Gastrocnemius medialis (tissue), 4 donors: Measurements from ENCODE around the gene CHRDL1. TPM values are rescaled to one million over a fixed set of nuclear protein-coding genes. Genes with fewer than 3 reads are reported as not detected.

Experiments used
- ATAC-seq, 2 donors: fragments of 150-250 bp; one replicate each; pipeline ENCODE4 v1.9.1; 2016
- DNase-seq, 2 donors: peaks; one replicate each; pipeline ENCODE4 v3.0.0-alpha.2; 2019
- H3K27ac ChIP-seq, 4 donors: fragments of 200-600 bp; sonication (generic); 1 replicate in 1 of 4; 2 replicates in 3 of 4; pipeline ENCODE4 v1.5.1; 2016 to 2018; ENCODE audit warnings: mild to moderate bottlenecking in 2 of 4, moderate library complexity in 1 of 4
- H3K27me3 ChIP-seq, 3 donors: fragments of 200-600 bp; sonication (generic) in 2 of 3; 1 replicate in 1 of 3; 2 replicates in 2 of 3; pipeline versions ENCODE4 v1.5.1 to v1.6.0; 2016 to 2019; ENCODE audit warnings: mild to moderate bottlenecking in 1 of 3, moderate library complexity in 1 of 3
- H3K36me3 ChIP-seq, 2 donors: fragments of 200-600 bp; sonication (generic) in 1 of 2; one replicate each; pipeline ENCODE4 v1.5.1; 2017 to 2018
- H3K4me1 ChIP-seq, 2 donors: fragments of 200-600 bp; sonication (generic) in 1 of 2; one replicate each; pipeline ENCODE4 v1.5.1; 2016 to 2017; ENCODE audit warnings: mild to moderate bottlenecking in 2 of 2
- H3K4me3 ChIP-seq, 4 donors: fragments of 200-600 bp; sonication (generic) in 3 of 4; 1 replicate in 1 of 4; 2 replicates in 3 of 4; pipeline ENCODE4 v1.5.1; 2016 to 2019; ENCODE audit warnings: mild to moderate bottlenecking in 2 of 4
- H3K9me3 ChIP-seq, 3 donors: fragments of 200-600 bp; sonication (generic) in 2 of 3; 1 replicate in 1 of 3; 2 replicates in 2 of 3; pipeline ENCODE4 v1.5.1; 2016 to 2019
- POLR2A ChIP-seq, 2 donors: fragments of 450-650 bp; IDR thresholded peaks; one replicate each; pipeline ENCODE4 v1.6.1; 2017; ENCODE audit warnings: antibody characterized with exemption in 2 of 2, mild to moderate bottlenecking in 2 of 2, moderate library complexity in 2 of 2
- in situ Hi-C, 4 donors: fragments of 200-750 bp; cut with MboI; loops; one replicate each; pipeline versions ENCODE4 v1.15.0 to v1.8.0; 2017; ENCODE audit warnings: low sequenced_read_pairs in 4 of 4
- intact Hi-C: fragments of 100-400 bp; cut with DNase I; formaldehyde crosslinking; loops from one replicate; pipeline ENCODE4 v1.15.1; 2023; ENCODE audit warnings: low total_unique reads
- total RNA-seq, 4 donors: library from RNA; depleted of rRNA; stranded (reverse); fragments of >200 nt; gene quantifications; one replicate each; pipeline versions ENCODE4 v1.1.0 to v1.2.3, GENCODE V29; 2016
- TF ChIP-seq, protein P1 (sequence below), 5 experiments: fragments of 450-650 bp in 3 of 5; fragments of 200-600 bp in 2 of 5; sonication (generic) in 2 of 5; IDR thresholded peaks in 4 of 5; conservative IDR thresholded peaks in 1 of 5; 1 replicate in 4 of 5; 2 replicates in 1 of 5; pipeline ENCODE4 v1.5.1; 2016 to 2019; ENCODE audit warnings: antibody characterized with exemption in 5 of 5, mild to moderate bottlenecking in 3 of 5, moderate library complexity in 3 of 5

The CHRDL1 gene
- total RNA-seq, 4 donors from 2014 or later: 2.7 to 5.5 (median 3.0) TPM

- H3K36me3 ChIP-seq: no peaks in the 10 kb centered on the region
- no peaks in the 10 kb centered on the region for H3K9me3 ChIP-seq
- no peaks in the 10 kb centered on the region for H3K27me3 ChIP-seq
- ATAC-seq (no peak), DNase-seq (no peak)
- in situ Hi-C loops: loop anchor here in 1 of 4 donors (25.0 kb wide), 1 partner anchor 209 kb away; no protein-coding TSS in a partner anchor
- H3K4me3 ChIP-seq: no peak overlapping the region
- no peak overlapping the region for H3K27ac ChIP-seq
- intact Hi-C loops: no loop called here
- TF ChIP-seq, protein P1, sequence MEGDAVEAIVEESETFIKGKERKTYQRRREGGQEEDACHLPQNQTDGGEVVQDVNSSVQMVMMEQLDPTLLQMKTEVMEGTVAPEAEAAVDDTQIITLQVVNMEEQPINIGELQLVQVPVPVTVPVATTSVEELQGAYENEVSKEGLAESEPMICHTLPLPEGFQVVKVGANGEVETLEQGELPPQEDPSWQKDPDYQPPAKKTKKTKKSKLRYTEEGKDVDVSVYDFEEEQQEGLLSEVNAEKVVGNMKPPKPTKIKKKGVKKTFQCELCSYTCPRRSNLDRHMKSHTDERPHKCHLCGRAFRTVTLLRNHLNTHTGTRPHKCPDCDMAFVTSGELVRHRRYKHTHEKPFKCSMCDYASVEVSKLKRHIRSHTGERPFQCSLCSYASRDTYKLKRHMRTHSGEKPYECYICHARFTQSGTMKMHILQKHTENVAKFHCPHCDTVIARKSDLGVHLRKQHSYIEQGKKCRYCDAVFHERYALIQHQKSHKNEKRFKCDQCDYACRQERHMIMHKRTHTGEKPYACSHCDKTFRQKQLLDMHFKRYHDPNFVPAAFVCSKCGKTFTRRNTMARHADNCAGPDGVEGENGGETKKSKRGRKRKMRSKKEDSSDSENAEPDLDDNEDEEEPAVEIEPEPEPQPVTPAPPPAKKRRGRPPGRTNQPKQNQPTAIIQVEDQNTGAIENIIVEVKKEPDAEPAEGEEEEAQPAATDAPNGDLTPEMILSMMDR (IDR thresholded peaks at IDR 0.05 in 4 of 5, conservative IDR thresholded peaks at IDR 0.05 in 1 of 5): no peak
- no peak for TF ChIP-seq POLR2A (IDR thresholded peaks at IDR 0.05)
- H3K4me1 ChIP-seq: no peaks in the 10 kb centered on the region
These were observed 124.4 kb downstream of the CHRDL1 start for GRCh38 chrX:110671068-110671803.

- Histone ChIP-seq H3K4me3 (no peak overlapping the region), H3K36me3 (no peaks in the 10 kb centered on the region), H3K27ac (no peak overlapping the region), H3K4me1 (no peaks in the 10 kb centered on the region), H3K27me3 (no peaks in the 10 kb centered on the region), H3K9me3 (no peaks in the 10 kb centered on the region)
- DNase-seq (no peak), ATAC-seq (no peak)
- TF ChIP-seq POLR2A (IDR thresholded peaks at IDR 0.05): no peak
- TF ChIP-seq, protein P1 (IDR thresholded peaks at IDR 0.05 in 4 of 5, conservative IDR thresholded peaks at IDR 0.05 in 1 of 5): no peak
- intact Hi-C loops (loop anchor here (5.0 kb wide), 1 partner anchor 217 kb away; no protein-coding TSS in a partner anchor), in situ Hi-C loops (loop anchor here in 1 of 4 donors (25.0 kb wide), 1 partner anchor 207 kb away; no protein-coding TSS in a partner anchor)
These were observed 126.0 kb downstream of the CHRDL1 start for GRCh38 chrX:110669572-110669971.

- no peaks in the 10 kb centered on the region for H3K27me3 ChIP-seq
- H3K4me3 ChIP-seq: no peak overlapping the region
- H3K36me3 ChIP-seq: no peaks in the 10 kb centered on the region
- H3K9me3 ChIP-seq: no peaks in the 10 kb centered on the region
- ATAC-seq: no peak
- in situ Hi-C loops: loop anchor here in 1 of 4 donors (25.0 kb wide), 1 partner anchor 205 kb away; no protein-coding TSS in a partner anchor
- DNase-seq: no peak
- no peak overlapping the region for H3K27ac ChIP-seq
- TF ChIP-seq, protein P1 (IDR thresholded peaks at IDR 0.05 in 4 of 5, conservative IDR thresholded peaks at IDR 0.05 in 1 of 5): no peak
- TF ChIP-seq POLR2A (IDR thresholded peaks at IDR 0.05): no peak
- intact Hi-C loops: loop anchor here (5.0 kb wide), 1 partner anchor 215 kb away; no protein-coding TSS in a partner anchor
- H3K4me1 ChIP-seq: no peaks in the 10 kb centered on the region
These were observed 127.9 kb downstream of the CHRDL1 start for GRCh38 chrX:110667706-110668105.

DNA sequence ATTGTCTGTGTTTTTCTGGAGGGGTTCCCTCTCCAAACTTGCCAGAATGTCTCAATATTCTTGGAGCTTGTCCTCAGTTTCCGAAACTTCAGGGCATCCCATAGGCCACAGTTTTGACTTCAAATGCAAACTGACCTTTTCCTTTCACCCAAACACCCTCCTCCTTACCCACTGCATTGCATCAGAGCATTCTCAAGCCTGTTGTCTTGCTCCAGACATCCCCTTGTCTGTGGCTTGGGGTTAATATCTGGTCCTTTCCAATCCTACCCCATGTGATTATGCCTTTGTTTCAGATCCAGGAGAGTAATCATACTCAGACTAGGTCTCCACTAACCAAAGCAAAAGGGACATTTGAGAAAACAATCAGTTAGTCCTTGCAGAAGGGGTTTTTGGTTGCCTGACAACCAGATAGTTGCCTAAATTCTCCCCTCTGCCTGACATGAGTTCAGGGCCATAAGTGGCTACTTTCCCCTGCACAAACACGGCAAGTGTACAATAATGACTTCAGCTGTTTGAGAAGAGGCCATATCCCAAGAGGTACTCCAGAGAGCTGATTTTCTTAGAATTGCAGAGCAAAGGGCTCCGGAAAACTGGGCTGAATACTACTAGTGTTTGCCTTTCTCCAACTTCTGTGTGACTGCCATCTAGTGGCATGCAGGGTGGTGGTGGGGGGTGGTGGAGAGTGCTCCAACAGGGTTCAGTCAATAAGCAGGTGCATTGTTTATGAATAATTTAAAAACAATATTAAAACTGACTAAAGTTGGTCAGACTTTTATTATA lies 130.2 kb downstream of the CHRDL1 start:
- intact Hi-C loops: loop anchor here (5.0 kb wide), 1 partner anchor 213 kb away; no protein-coding TSS in a partner anchor
- DNase-seq: no peak
- no peak for TF ChIP-seq POLR2A (IDR thresholded peaks at IDR 0.05)
- TF ChIP-seq, protein P1 (IDR thresholded peaks at IDR 0.05 in 4 of 5, conservative IDR thresholded peaks at IDR 0.05 in 1 of 5): peak in 2 of 5 experiments; percentile 13 to 43
- Histone ChIP-seq H3K36me3 (no peaks in the 10 kb centered on the region), H3K4me1 (no peaks in the 10 kb centered on the region), H3K27me3 (no peaks in the 10 kb centered on the region), H3K4me3 (no peak overlapping the region), H3K27ac (no peak overlapping the region), H3K9me3 (no peaks in the 10 kb centered on the region)
- in situ Hi-C loops: loop anchor here in 1 of 4 donors (25.0 kb wide), 1 partner anchor 203 kb away; no protein-coding TSS in a partner anchor
- ATAC-seq: no peak
